Measurements from ENCODE around the gene HOMER3.

HOMER3 gene

GRCh38 chr19:18945297-18945696, 4.3 kb upstream of the HOMER3 start:
- Mint-ChIP-seq H3K27me3 (peaks cover 4% of the 10 kb centered on the region), H3K36me3 (no peaks in the 10 kb centered on the region), H3K4me3 (no peak overlapping the region), H3K4me1 (ENCODE audit: low read depth) (peaks cover 6% of the 10 kb centered on the region), H3K27ac (no peak overlapping the region), H3K9me3 (ENCODE audit: low read depth) (no peaks in the 10 kb centered on the region)

GRCh38 chr19:18943465-18943864, 2.4 kb upstream of the HOMER3 start:
- Mint-ChIP-seq H3K4me1 (ENCODE audit: low read depth) (peaks cover 7% of the 10 kb centered on the region), H3K36me3 (no peaks in the 10 kb centered on the region), H3K27ac (no peak overlapping the region), H3K27me3 (peaks cover 7% of the 10 kb centered on the region), H3K4me3 (no peak overlapping the region), H3K9me3 (ENCODE audit: low read depth) (no peaks in the 10 kb centered on the region)

- Mint-ChIP-seq H3K27me3 (peaks cover 8% of the 10 kb centered on the region), H3K36me3 (no peaks in the 10 kb centered on the region), H3K9me3 (ENCODE audit: low read depth) (no peaks in the 10 kb centered on the region), H3K27ac (no peak overlapping the region), H3K4me1 (ENCODE audit: low read depth) (peaks cover 7% of the 10 kb centered on the region), H3K4me3 (peak overlapping the region; percentile 11)
Observed at GRCh38 chr19:18942692-18943091, 1.7 kb upstream of the HOMER3 start.

- H3K4me3 Mint-ChIP-seq: peak overlapping the region; percentile 51
Observed at GRCh38 chr19:18941628-18942354, 774 bp upstream of the HOMER3 start.

GRCh38 chr19:18939922-18940768, 872 bp downstream of the HOMER3 start:
- Mint-ChIP-seq H3K9me3 (ENCODE audit: low read depth) (no peaks in the 10 kb centered on the region), H3K27ac (no peak overlapping the region), H3K4me1 (ENCODE audit: low read depth) (peaks cover 7% of the 10 kb centered on the region)

More at GRCh38 chr19:18941628-18942354, 774 bp upstream of the HOMER3 start:
- H3K4me1 Mint-ChIP-seq (ENCODE audit: low read depth): peaks cover 7% of the 10 kb centered on the region
- H3K27me3 Mint-ChIP-seq: peaks cover 10% of the 10 kb centered on the region
- peak overlapping the region; percentile 34 for H3K27ac Mint-ChIP-seq
- no peaks in the 10 kb centered on the region for H3K36me3 Mint-ChIP-seq
- H3K9me3 Mint-ChIP-seq (ENCODE audit: low read depth): no peaks in the 10 kb centered on the region

GRCh38 chr19:18939163-18939562, 1.9 kb downstream of the HOMER3 start:
- peaks cover 12% of the 10 kb centered on the region for H3K27me3 Mint-ChIP-seq
- no peaks in the 10 kb centered on the region for H3K36me3 Mint-ChIP-seq
- H3K4me3 Mint-ChIP-seq: peak overlapping the region; percentile 65
- no peak overlapping the region for H3K27ac Mint-ChIP-seq
- H3K4me1 Mint-ChIP-seq (ENCODE audit: low read depth): peaks cover 7% of the 10 kb centered on the region
- no peaks in the 10 kb centered on the region for H3K9me3 Mint-ChIP-seq (ENCODE audit: low read depth)

More at GRCh38 chr19:18939922-18940768, 872 bp downstream of the HOMER3 start:
- no peaks in the 10 kb centered on the region for H3K36me3 Mint-ChIP-seq
- H3K4me3 Mint-ChIP-seq: peak overlapping the region; percentile 67
- peaks cover 10% of the 10 kb centered on the region for H3K27me3 Mint-ChIP-seq

GRCh38 chr19:18933297-18933696, 7.7 kb downstream of the HOMER3 start:
- Mint-ChIP-seq H3K36me3 (no peaks in the 10 kb centered on the region), H3K9me3 (ENCODE audit: low read depth) (no peaks in the 10 kb centered on the region), H3K27ac (no peak overlapping the region), H3K27me3 (peaks cover 6% of the 10 kb centered on the region), H3K4me3 (peak overlapping the region; percentile 23), H3K4me1 (ENCODE audit: low read depth) (peaks cover 7% of the 10 kb centered on the region)

GRCh38 chr19:18932216-18932841, 8.7 kb downstream of the HOMER3 start:
- H3K9me3 Mint-ChIP-seq (ENCODE audit: low read depth): no peaks in the 10 kb centered on the region
- H3K36me3 Mint-ChIP-seq: no peaks in the 10 kb centered on the region
- H3K27ac Mint-ChIP-seq: no peak overlapping the region
- peak overlapping the region; percentile 82 for H3K4me3 Mint-ChIP-seq
- peaks cover 4% of the 10 kb centered on the region for H3K27me3 Mint-ChIP-seq
- peaks cover 7% of the 10 kb centered on the region for H3K4me1 Mint-ChIP-seq (ENCODE audit: low read depth)

GRCh38 chr19:18931316-18932162, 9.5 kb downstream of the HOMER3 start:
- H3K36me3 Mint-ChIP-seq: no peaks in the 10 kb centered on the region
- H3K27ac Mint-ChIP-seq: no peak overlapping the region
- no peaks in the 10 kb centered on the region for H3K9me3 Mint-ChIP-seq (ENCODE audit: low read depth)
- peaks cover 7% of the 10 kb centered on the region for H3K4me1 Mint-ChIP-seq (ENCODE audit: low read depth)
- H3K4me3 Mint-ChIP-seq: no peak overlapping the region
- H3K27me3 Mint-ChIP-seq: peaks cover 4% of the 10 kb centered on the region

GRCh38 chr19:18929311-18929710, 11.7 kb downstream of the HOMER3 start:
- H3K36me3 Mint-ChIP-seq: no peaks in the 10 kb centered on the region
- H3K9me3 Mint-ChIP-seq (ENCODE audit: low read depth): no peaks in the 10 kb centered on the region
- H3K27me3 Mint-ChIP-seq: peaks cover 3% of the 10 kb centered on the region
- H3K4me1 Mint-ChIP-seq (ENCODE audit: low read depth): peaks cover 7% of the 10 kb centered on the region
- no peak overlapping the region for H3K27ac Mint-ChIP-seq
- no peak overlapping the region for H3K4me3 Mint-ChIP-seq

- peaks cover 6% of the 10 kb centered on the region for H3K4me1 Mint-ChIP-seq (ENCODE audit: low read depth)
- H3K27me3 Mint-ChIP-seq: no peaks in the 10 kb centered on the region
- no peak overlapping the region for H3K4me3 Mint-ChIP-seq
- no peaks in the 10 kb centered on the region for H3K9me3 Mint-ChIP-seq (ENCODE audit: low read depth)
- no peaks in the 10 kb centered on the region for H3K36me3 Mint-ChIP-seq
- no peak overlapping the region for H3K27ac Mint-ChIP-seq
Observed at GRCh38 chr19:18928018-18928805, 12.8 kb downstream of the HOMER3 start.

GRCh38 chr19:18924684-18925213, 16.3 kb downstream of the HOMER3 start:
- H3K4me3 Mint-ChIP-seq: no peak overlapping the region
- no peak overlapping the region for H3K27ac Mint-ChIP-seq
- peaks cover 10% of the 10 kb centered on the region for H3K4me1 Mint-ChIP-seq (ENCODE audit: low read depth)
- H3K27me3 Mint-ChIP-seq: no peaks in the 10 kb centered on the region
- no peaks in the 10 kb centered on the region for H3K36me3 Mint-ChIP-seq
- no peaks in the 10 kb centered on the region for H3K9me3 Mint-ChIP-seq (ENCODE audit: low read depth)

GRCh38 chr19:18922228-18922985, 18.6 kb downstream of the HOMER3 start:
- no peaks in the 10 kb centered on the region for H3K36me3 Mint-ChIP-seq
- no peak overlapping the region for H3K4me3 Mint-ChIP-seq
- H3K27me3 Mint-ChIP-seq: no peaks in the 10 kb centered on the region
- no peak overlapping the region for H3K27ac Mint-ChIP-seq
- H3K9me3 Mint-ChIP-seq (ENCODE audit: low read depth): no peaks in the 10 kb centered on the region
- peaks cover 26% of the 10 kb centered on the region for H3K4me1 Mint-ChIP-seq (ENCODE audit: low read depth)

Measured in activated naive CD8-positive, alpha-beta T cell (primary cell).